Stimulated activated naive CD8-positive, alpha-beta T cell treated with anti-CD3 and anti-CD28 coated beads, Interleukin-15, Interleukin-2, amounts not matched to agents 100 ng/mL and 50 ng/mL, for 24 hours (primary cell): Measurements from ENCODE around the gene LPGAT1.

Experiments
- H3K27ac Mint-ChIP-seq: one replicate; pipeline ENCODE4 v1.8.0; 2021; ENCODE audit warnings: mild to moderate bottlenecking, mixed read lengths
- H3K27me3 Mint-ChIP-seq: one replicate; pipeline ENCODE4 v1.8.0; 2021; ENCODE audit warnings: mixed read lengths
- H3K36me3 Mint-ChIP-seq: one replicate; pipeline ENCODE4 v1.8.0; 2021; ENCODE audit warnings: low read depth, mixed read lengths
- H3K4me1 Mint-ChIP-seq: one replicate; pipeline ENCODE4 v1.8.0; 2021; ENCODE audit warnings: low read depth, mixed read lengths
- H3K4me3 Mint-ChIP-seq: one replicate; pipeline ENCODE4 v1.8.0; 2021; ENCODE audit warnings: mild to moderate bottlenecking, mixed read lengths
- H3K9me3 Mint-ChIP-seq: one replicate; pipeline ENCODE4 v1.8.0; 2021; ENCODE audit warnings: mixed read lengths

Gene LPGAT1

DNA sequence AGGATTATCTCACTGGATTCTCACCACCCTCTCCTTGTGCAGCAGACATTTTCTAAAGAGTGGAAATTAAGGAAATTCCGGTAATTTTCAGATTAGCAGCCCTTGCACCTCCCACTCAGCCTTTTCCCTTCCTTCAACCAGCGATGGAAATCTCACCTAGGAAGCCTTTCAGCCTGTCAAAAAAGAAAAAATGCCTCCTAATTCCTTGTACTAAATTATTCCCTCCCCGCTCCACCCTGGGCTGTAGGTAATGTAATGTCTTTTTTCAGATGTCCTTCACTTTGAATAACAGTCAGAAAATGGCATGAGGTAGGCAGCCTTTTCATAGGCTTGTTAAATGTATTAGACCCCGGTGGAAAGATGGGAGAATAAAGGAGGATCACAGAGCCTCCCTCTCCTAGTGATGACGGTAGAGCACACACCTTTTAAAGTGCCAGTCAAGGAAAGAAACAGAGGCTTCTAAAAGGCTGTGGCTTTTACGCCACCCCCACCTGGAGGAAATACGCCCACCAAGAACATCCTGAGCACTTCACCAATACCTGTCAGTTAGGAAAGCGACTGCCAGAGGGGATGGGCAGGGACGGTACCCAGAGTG, 92.4 kb downstream of the LPGAT1 start:
- Mint-ChIP-seq H3K36me3 (no peaks in the 10 kb centered on the region), H3K4me1 (peaks cover 33% of the 10 kb centered on the region), H3K9me3 (no peaks in the 10 kb centered on the region), H3K27ac (peak overlapping the region; percentile 63), H3K27me3 (no peaks in the 10 kb centered on the region), H3K4me3 (peak overlapping the region; percentile 37)

DNA sequence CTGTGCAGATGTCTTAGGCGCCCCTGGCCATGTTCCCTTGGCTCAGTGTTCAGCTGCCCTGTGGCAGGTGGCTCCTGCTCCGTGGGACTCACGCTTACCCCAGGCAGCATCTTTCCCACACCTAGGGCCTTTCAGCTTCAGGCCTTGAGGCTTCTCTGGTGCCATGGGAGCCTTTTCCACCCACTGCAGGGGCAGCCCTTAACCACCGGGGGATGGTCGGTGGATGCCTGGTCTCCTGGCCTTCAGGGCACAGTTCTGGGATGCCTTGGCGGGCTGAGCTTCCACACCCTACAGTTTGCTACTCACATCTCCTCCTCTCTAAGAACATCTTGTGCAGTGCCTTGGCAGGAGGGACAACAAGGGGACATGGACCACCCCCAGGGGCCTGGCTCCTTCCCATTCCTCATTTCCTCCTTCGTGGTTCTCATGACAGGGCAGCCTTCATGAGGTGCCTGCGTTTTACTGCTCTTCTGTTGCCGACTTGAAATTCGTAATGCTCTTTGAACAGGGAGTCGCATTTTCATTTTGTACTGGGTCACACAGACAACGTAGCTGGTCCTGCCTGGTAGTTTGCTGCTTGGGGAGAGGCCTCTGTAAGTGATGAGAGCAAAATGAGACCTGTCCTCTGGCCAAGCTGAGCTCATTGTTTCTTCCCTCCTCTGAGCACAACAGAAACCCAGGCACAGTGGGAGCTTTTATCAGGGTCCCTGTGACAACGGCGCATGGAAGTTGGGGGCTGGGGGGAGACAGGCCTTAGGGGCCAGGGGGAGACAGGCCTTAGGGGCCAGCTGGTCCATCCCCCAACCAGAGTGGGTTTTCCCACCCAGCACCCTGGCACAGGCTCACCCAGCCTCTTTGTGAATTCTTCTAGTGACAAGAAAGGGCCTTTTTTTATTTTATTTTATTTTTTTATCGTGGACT, 93.2 kb downstream of the LPGAT1 start:
- Mint-ChIP-seq H3K36me3 (no peaks in the 10 kb centered on the region), H3K27ac (no peak overlapping the region), H3K9me3 (no peaks in the 10 kb centered on the region), H3K27me3 (no peaks in the 10 kb centered on the region), H3K4me1 (peaks cover 33% of the 10 kb centered on the region), H3K4me3 (no peak overlapping the region)

DNA sequence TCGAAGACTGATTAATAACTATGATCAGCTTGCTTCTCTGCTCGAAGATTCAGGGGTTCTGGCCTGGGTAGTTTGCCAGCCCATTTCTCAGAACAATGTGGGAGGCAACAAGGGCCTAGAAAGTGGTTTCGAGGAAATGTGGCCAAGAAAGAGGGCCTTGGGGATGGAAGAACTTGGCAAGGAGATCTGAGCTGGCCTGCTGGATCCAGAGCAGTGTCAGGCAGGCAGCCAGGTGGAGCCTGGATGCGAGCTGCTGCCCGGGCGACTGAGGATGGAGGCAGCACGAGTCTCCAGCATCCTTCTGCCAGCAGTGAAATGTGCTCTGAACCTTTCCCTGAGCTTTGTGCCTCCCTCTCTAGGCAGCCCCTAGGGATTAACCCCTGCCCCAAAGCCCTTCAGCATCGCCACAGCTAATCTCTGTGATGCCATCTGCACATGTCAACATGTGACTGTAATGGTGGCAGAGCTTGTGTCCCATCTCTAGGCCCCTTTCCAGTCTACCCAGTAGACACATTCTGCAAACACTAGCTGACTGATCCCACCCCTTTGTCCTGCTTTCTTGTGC, 94.1 kb downstream of the LPGAT1 start:
- Mint-ChIP-seq H3K27me3 (no peaks in the 10 kb centered on the region), H3K9me3 (no peaks in the 10 kb centered on the region), H3K27ac (no peak overlapping the region), H3K4me3 (no peak overlapping the region), H3K4me1 (peaks cover 33% of the 10 kb centered on the region), H3K36me3 (no peaks in the 10 kb centered on the region)

DNA sequence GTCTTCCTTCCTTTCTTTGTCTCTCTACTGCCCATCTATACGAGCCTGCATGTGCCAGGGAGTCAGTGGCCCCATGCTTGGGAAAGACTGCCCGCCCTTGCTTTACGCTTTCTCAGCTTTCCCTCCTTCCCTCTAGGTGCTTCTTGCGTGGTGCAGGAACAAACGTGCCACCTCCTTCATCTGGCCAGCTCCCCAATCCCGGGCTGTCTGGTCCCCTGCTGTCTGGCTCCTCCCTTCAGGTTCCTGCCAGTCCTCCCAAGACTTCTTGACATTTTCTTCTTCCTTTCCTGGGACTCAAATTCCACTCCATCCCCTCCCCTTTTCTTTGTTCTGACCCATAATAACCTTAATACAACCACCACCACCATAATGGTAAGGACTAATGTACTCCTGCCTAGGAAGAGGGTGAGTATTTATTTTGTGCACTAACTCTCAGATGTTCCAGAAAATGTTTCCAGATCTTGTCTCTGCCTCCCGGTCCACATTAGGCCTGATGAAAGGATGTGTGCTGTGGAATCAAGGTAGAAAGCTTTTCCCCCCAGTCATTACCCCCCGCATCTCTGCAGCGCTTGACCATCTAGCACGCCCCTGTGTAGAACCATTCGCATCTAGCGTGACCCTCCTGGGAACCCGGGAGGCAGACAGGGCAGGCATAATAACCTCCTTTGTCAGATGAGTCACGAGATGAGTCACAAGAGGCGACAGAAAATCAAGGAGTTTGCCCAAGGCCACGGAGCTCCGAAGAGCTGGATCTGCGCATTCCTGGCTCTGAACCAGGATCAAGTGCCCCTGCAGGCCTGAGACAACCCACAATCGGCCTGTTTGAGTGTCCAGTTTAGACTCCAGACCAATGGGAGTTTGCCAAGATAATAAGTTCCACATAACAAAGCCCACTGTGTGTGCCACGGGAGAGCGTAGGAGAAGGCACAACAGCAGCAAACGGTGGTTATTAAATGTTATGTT, 95.1 kb downstream of the LPGAT1 start:
- H3K36me3 Mint-ChIP-seq = no peaks in the 10 kb centered on the region
- H3K4me3 Mint-ChIP-seq = no peak overlapping the region
- no peaks in the 10 kb centered on the region for H3K9me3 Mint-ChIP-seq
- H3K4me1 Mint-ChIP-seq = peaks cover 33% of the 10 kb centered on the region
- no peak overlapping the region for H3K27ac Mint-ChIP-seq
- H3K27me3 Mint-ChIP-seq = no peaks in the 10 kb centered on the region

DNA sequence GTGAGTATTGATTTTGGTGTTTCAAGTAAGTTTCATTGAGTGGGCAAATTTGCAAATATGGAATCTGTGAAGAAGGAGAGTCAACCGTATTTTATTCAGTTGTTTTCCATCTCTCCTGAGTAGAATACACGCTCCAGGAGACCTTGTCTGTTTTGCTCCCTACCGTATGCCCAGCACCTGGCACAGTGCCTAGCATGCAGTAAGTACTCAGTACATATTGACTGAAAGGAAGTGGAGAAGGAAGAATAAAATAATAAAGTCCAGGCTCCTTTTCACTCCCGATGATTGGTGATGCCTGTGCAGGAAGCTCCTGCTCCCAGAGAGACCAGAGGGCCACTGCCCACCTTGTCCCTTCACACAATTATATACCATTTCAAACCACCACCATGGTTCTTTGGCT, 95.8 kb downstream of the LPGAT1 start:
- H3K4me3 Mint-ChIP-seq = no peak overlapping the region
- H3K9me3 Mint-ChIP-seq = no peaks in the 10 kb centered on the region
- no peaks in the 10 kb centered on the region for H3K36me3 Mint-ChIP-seq
- H3K27me3 Mint-ChIP-seq = no peaks in the 10 kb centered on the region
- H3K27ac Mint-ChIP-seq = no peak overlapping the region
- H3K4me1 Mint-ChIP-seq = peaks cover 26% of the 10 kb centered on the region

DNA sequence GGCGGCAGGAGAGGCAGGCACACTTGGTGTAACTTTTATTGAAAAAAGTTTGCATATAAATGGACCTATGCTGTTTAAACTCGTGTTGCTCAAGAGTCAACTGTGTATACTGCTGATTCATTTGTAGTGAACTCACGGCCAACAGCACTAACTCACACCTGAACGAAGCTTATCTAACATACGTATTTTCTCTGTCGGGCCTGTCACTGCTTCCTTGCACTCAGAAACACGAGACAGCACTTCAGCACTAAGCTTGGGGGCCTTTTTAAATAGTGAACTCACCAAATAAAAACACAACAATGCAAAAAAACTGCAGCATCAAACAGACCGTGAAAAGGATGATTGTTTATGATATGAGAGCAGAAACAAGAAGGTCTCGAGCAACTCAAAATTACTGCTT, 96.2 kb downstream of the LPGAT1 start:
- Mint-ChIP-seq H3K4me1 (peaks cover 22% of the 10 kb centered on the region), H3K27me3 (no peaks in the 10 kb centered on the region), H3K27ac (no peak overlapping the region), H3K4me3 (no peak overlapping the region), H3K9me3 (no peaks in the 10 kb centered on the region), H3K36me3 (no peaks in the 10 kb centered on the region)

DNA sequence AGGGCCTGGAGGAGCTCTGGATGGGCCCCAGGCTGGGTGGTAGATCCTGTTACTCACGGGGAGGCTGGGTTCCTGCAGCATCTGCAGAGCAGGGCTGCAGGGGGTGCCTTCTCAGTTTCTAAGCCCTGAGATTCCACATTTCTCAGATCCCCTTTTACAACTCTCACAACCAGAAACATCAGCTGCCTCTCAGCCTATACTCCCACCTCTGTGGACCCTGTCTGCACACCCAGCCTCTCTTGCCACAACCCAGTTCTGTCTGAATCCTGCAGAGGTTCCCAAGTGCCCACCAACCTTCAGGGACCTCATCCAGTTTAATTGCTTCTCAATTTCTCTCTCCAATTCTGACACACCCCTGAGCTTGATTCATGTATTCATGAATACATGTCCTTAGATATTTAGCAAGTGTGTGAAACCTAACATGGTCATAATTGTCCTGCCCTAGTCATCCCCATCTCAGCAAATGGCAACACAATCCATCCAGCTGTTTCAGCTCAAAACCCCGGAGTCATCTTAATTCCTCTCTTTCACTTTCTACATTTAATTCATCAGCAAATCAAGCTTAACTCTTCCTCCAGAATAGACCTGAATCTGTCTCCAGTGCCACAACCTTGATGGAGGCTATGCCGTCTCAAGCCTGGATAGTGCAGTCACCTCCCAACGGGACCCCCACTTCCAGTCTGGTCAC, 98.1 kb downstream of the LPGAT1 start:
- no peaks in the 10 kb centered on the region for H3K36me3 Mint-ChIP-seq
- H3K4me1 Mint-ChIP-seq = peaks cover 2% of the 10 kb centered on the region
- no peaks in the 10 kb centered on the region for H3K9me3 Mint-ChIP-seq
- H3K27me3 Mint-ChIP-seq = no peaks in the 10 kb centered on the region
- H3K27ac Mint-ChIP-seq = no peak overlapping the region
- no peak overlapping the region for H3K4me3 Mint-ChIP-seq

DNA sequence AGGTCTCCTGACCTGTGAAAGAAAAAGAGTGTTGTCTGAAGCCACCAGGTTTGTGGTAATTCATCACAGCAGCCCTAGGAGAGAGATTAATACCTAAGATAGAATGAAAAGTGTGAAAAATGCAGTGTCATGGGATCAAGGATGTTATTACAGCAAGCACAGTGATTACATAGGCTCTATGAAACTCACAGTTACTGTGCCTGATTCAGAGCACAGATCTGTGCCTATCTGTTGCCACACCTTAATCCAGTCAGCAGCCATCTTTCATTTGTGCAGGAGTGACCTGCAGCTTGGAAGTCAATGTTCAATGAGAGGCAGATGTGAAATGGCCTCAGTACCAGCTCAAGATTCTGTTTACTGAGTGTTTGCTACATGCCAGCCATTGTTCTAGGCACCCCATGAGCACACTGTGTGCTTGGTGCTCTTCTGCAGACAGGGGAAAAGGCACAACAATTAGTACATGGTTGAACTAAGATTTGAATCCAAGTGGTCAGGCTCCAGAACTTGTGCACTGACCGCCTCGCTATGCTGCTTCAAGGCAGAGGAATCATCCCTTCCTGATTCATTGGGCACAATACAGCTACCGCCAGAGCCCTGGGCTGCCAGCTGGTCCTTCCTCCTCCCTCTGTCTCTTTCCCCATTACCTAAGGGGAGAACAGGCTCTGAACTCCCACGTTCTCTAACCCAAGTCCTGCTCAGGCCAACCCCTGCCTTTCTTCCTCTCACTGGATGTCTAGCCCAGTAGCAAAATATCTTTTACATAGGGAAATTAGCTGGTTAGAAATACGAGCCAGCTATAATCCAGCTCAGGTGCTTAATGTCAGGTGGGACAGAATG, 98.9 kb downstream of the LPGAT1 start:
- Mint-ChIP-seq H3K27me3 (no peaks in the 10 kb centered on the region), H3K27ac (no peak overlapping the region), H3K9me3 (no peaks in the 10 kb centered on the region), H3K4me3 (no peak overlapping the region), H3K36me3 (no peaks in the 10 kb centered on the region), H3K4me1 (no peaks in the 10 kb centered on the region)

DNA sequence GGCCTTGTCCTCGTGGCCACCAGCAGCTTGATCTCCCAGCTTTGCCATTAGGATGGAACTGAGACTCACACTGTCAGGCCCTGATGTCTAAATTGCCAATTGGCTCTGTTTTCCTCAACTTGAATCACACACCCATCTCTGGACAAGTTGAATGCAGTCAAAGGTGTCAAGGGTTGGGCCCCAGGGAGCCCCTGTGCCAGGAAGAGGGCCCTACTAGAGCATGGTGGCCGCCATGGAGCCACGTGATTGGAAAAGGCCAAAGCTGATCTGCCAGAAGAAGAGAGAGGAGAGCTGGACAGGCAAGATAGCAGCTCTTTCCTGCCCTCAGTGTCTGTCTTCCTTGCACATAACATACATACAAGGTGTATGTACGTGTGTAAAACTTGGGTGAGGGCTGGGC, 100.2 kb downstream of the LPGAT1 start:
- H3K36me3 Mint-ChIP-seq = no peaks in the 10 kb centered on the region
- H3K27me3 Mint-ChIP-seq = no peaks in the 10 kb centered on the region
- no peak overlapping the region for H3K27ac Mint-ChIP-seq
- no peaks in the 10 kb centered on the region for H3K4me1 Mint-ChIP-seq
- no peaks in the 10 kb centered on the region for H3K9me3 Mint-ChIP-seq
- H3K4me3 Mint-ChIP-seq = no peak overlapping the region

DNA sequence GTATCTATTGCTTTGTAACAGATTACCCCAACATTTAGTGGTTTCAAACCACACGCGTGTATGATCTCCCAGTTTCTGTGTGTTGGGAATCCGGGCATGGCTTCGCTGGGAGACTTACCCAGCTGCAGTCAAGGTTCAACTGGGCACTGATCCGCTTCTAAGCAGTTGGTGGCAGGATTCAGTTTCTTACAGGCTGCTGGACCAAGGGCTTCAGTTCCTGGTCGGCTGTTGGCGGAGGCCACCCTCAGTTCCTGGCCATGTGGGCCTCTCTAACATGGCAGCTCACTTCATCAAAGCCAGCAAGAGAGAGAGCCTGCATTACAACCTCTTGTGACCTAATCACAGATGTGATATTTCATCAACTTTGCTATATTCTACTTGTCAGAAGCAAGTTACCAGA, 101.3 kb downstream of the LPGAT1 start:
- Mint-ChIP-seq H3K36me3 (no peaks in the 10 kb centered on the region), H3K27me3 (no peaks in the 10 kb centered on the region), H3K4me3 (no peak overlapping the region), H3K9me3 (no peaks in the 10 kb centered on the region), H3K27ac (no peak overlapping the region), H3K4me1 (no peaks in the 10 kb centered on the region)

DNA sequence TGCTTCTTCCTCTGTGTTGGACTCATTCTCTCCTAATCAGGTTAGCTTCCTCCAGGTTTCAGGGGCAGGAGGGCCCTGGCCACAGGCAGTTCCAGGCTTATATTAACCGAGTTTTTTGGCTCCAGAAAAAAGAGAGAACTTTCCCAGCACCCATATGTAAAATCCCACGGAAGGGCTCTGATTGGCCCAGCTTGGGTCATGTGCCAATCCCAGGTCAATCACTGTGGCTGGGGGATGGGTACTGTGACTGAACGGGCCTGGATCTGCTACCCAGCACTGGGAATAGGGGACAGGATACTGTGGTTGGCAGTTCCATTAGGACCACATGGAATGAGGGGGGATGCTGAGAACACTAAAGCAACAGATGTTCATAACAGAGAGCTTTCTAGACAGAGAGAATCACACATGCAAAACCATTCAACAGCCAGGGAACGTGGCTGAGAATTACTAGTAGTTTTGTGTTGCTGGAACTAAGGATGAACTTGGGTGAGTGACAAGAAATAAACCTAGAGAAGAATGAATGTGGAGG, 104.0 kb downstream of the LPGAT1 start:
- Mint-ChIP-seq H3K4me3 (no peak overlapping the region), H3K27me3 (no peaks in the 10 kb centered on the region), H3K9me3 (no peaks in the 10 kb centered on the region), H3K4me1 (no peaks in the 10 kb centered on the region), H3K27ac (no peak overlapping the region), H3K36me3 (no peaks in the 10 kb centered on the region)

DNA sequence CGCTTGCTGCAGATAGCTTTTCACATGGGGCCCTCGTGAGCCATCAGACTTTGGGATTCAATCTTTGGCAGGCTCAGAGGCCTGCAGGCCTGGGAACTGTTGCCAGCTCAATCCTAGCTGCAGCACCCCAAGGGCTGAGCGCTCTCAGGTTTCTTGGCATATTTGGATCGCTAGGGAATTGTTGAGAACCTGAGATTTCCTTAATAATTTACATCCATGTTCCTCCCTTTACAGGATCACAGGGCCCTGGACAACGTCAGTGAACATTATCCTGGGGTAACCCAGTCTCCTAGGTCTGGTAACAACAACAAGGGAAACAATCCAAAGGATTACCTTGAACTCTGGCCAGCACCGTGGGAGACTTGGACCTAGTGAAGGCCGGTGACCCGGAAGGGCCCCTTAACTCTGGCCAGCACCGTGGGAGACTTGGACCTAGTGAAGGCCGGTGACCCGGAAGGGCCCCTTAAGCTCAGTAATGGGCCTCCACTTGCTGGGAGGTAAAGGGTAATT, 105.8 kb downstream of the LPGAT1 start:
- no peaks in the 10 kb centered on the region for H3K27me3 Mint-ChIP-seq
- no peaks in the 10 kb centered on the region for H3K4me1 Mint-ChIP-seq
- H3K36me3 Mint-ChIP-seq = no peaks in the 10 kb centered on the region
- H3K4me3 Mint-ChIP-seq = no peak overlapping the region
- H3K27ac Mint-ChIP-seq = no peak overlapping the region
- peaks cover 4% of the 10 kb centered on the region for H3K9me3 Mint-ChIP-seq

DNA sequence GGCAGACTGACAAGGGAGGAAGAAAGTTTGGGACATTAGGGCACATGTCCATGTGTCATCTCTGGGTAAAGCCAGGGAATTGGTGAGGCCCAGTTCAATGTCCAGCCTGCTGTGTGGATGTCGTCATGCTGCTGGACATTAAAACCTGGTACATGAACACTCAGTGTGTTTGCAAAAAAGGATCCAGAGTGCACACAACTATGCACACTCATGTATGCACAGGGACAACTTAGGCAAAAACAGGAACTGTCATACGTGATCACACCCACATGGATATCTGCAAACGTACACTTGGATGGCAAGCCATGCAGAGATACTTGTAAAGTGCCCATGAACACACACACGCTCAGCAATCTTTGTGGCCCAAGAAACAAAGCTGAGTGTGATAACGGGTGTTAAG, 107.3 kb downstream of the LPGAT1 start:
- H3K27me3 Mint-ChIP-seq = no peaks in the 10 kb centered on the region
- H3K36me3 Mint-ChIP-seq = no peaks in the 10 kb centered on the region
- peaks cover 6% of the 10 kb centered on the region for H3K9me3 Mint-ChIP-seq
- no peak overlapping the region for H3K27ac Mint-ChIP-seq
- H3K4me3 Mint-ChIP-seq = no peak overlapping the region
- H3K4me1 Mint-ChIP-seq = no peaks in the 10 kb centered on the region
